GOT3 (cell line): ENCODE data around the gene EPB41.
"Not testable (repeated sequence)": the region's sequence is repeated elsewhere in the genome, so short reads cannot be mapped to it uniquely, and the experiment has no call there.

Source experiments
- DNase-seq: peaks from one replicate; lab custom pipeline; 2025; ENCODE audit warnings: mixed read lengths; lab: John Stamatoyannopoulos, UW

The EPB41 gene

GRCh38 chr1:28981210-28981609 lies 66.8 kb downstream of the EPB41 start:
- no peak for DNase-seq

- DNase-seq, result no peak
Measured at GRCh38 chr1:28982198-28982597, 67.8 kb downstream of the EPB41 start.

- no peak for DNase-seq
Measured at GRCh38 chr1:28983091-28983490, 68.7 kb downstream of the EPB41 start.

- no peak for DNase-seq
Measured at GRCh38 chr1:28983509-28984310, 69.3 kb downstream of the EPB41 start.

GRCh38 chr1:28984311-28984684 lies 69.9 kb downstream of the EPB41 start:
- no peak for DNase-seq

GRCh38 chr1:28985427-28985826 lies 71.1 kb downstream of the EPB41 start:
- no peak for DNase-seq

- no peak for DNase-seq
Measured at GRCh38 chr1:28986306-28986910, 72.0 kb downstream of the EPB41 start.

GRCh38 chr1:29002792-29003191 lies 88.4 kb downstream of the EPB41 start:
- DNase-seq, result no peak

GRCh38 chr1:29004288-29004687 lies 89.9 kb downstream of the EPB41 start:
- DNase-seq, result no peak

GRCh38 chr1:29004798-29005197 lies 90.4 kb downstream of the EPB41 start:
- DNase-seq, result no peak

- DNase-seq, result no peak
Measured at GRCh38 chr1:29011775-29012174, 97.4 kb downstream of the EPB41 start.

GRCh38 chr1:29017235-29017634 lies 102.9 kb downstream of the EPB41 start:
- no peak for DNase-seq

GRCh38 chr1:29017975-29018712 lies 103.8 kb downstream of the EPB41 start:
- DNase-seq, result no peak

- no peak for DNase-seq
Measured at GRCh38 chr1:29022620-29023019, 108.3 kb downstream of the EPB41 start.

- DNase-seq, result no peak
Measured at GRCh38 chr1:29029667-29030066, 115.3 kb downstream of the EPB41 start.

- no peak for DNase-seq
Measured at GRCh38 chr1:29032841-29033240, 118.5 kb downstream of the EPB41 start.

GRCh38 chr1:29033829-29034466 lies 119.6 kb downstream of the EPB41 start:
- DNase-seq, result no peak

- DNase-seq, result no peak
Measured at GRCh38 chr1:29043274-29043965, 129.1 kb downstream of the EPB41 start.

- DNase-seq, result no peak
Measured at GRCh38 chr1:29044010-29044409, 129.6 kb downstream of the EPB41 start.

- DNase-seq, result not testable (repeated sequence)
Measured at GRCh38 chr1:29045663-29046062, 131.3 kb downstream of the EPB41 start.

- no peak for DNase-seq
Measured at GRCh38 chr1:29047142-29047541, 132.8 kb downstream of the EPB41 start.

- no peak for DNase-seq
Measured at GRCh38 chr1:29050166-29050565, 135.8 kb downstream of the EPB41 start.
